Measurements from ENCODE around the gene CFAP53.
"Not testable (repeated sequence)": the region's sequence is repeated elsewhere in the genome, so short reads cannot be mapped to it uniquely, and the experiment has no call there.

CFAP53 gene

DNA sequence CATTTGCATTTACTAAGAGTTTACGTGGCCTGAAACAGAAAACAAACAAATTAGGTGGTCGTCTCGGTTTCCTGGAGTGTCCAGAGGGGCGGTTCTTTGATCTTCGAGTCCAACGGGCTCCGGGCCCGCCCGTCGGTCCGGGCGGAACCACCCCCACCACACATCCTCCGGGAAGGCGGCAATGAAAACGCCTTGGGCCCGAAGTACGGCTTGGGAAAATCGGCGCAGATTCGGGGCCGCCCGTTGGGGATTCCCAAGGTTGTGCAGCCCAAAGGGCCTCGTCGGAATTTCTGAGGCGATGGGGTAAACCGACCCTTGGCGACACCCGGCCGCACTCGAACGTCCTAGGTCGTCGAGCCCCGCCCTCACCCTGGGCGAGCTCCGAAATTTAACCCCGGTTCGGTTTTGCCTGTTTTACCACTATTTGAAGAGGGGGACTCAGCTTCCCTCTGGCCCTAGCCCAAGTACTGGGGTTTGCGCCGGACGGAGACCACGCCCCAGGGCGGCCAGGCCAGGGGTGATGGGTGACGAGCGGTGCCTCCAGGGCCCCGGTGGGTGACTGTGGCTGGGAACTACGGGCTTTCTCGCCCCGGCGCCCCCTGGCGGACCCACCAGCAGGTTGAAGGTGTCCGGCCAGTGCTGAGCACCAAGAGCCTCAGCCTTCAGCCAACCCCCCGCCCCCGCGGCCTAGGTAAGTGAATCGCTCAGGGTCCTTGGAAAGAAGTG is 1.9 kb upstream of the CFAP53 start:
- DNase-seq: no peak

DNA sequence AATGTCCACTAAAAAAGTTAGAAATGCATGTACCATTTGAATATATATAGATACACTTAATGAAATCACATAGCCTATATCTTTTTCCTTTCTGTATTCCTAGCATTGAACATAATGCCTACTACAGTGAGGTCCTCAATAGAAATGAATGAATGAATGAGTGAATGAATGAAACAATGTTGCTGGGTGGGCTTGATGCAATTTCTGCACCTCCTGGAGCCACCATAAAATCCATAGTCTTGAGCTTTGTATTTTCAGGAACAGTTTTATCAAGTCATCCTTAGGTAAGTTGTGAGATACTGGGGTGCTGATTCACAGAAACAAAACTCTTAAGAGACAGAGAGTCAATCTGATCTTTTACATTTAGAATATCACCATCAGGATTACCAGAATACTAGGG is 3.3 kb downstream of the CFAP53 start:
- no peak for DNase-seq

DNA sequence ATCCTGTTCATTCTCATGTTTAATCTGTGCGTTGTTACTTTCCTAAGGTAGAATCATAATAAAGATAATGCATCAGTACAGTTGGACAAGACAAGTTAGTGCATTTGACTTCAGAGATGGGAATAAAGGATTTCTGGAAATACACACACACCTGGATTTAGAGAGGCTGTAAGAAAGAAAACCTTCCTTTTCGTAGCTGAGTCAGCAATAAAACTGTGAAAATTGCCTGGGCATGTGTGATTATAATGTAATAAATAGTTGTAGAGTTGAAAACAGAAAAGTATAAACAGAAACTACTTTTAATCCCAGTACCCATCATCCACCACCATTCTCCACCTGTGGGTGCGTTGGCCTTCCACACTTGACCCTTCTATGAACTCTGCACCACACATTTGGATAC is 15.4 kb downstream of the CFAP53 start:
- DNase-seq: no peak

DNA sequence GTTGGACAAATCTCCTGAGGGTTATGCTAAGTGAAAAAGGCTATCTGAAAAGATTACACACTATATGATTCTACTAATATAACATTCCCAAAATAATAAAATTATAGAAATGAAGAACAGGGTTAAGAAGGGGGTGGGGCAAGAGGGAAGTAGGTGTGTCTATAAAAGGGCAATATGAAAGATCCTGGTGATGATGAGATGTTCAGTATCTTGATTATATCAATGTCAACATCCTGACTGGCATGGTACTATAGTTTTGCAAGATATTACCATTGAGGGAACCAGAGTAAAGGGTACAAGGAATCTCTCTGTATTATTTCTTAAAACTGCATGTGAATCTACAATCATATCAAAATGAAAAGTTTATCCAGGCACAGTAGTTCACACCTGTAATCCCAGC is 16.7 kb downstream of the CFAP53 start:
- DNase-seq: no peak

DNA sequence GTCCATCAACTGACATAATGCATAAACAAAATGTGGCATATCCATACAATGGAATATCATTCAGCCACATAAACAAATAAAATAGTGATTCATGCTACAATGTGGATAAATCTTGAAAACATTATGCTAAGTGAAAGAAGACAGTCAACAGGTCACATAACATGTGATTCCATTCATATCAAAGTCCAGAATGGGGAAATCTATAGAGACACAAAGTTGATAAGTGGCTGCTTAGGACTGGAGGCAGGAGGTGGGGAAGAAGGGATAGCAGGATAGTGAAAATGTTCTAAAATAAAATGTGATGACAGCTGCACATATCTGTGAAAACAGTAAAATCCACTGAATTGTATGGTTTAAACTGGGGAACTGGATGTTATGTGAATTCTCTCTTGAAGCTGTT is 18.7 kb downstream of the CFAP53 start:
- DNase-seq: no peak

DNA sequence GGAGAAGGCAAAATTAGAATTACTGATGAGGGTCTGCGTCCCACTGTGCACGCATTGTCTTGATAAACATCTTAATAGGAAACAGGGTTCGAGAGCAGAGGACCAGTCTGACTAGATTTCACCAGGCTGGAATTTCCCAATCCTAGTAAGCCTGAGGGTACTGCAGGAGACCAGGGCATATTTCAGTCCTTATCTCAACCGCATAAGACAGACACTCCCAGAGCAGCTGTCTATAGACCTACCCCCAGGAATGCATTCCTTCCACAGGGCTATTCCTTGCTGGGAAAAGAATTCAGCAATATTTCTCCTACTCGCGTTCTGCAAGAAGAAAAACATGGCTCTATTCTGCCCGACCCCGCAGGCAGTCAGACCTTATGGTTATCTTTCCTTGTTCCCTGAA is 24.5 kb downstream of the CFAP53 start:
- DNase-seq: not testable (repeated sequence)

DNA sequence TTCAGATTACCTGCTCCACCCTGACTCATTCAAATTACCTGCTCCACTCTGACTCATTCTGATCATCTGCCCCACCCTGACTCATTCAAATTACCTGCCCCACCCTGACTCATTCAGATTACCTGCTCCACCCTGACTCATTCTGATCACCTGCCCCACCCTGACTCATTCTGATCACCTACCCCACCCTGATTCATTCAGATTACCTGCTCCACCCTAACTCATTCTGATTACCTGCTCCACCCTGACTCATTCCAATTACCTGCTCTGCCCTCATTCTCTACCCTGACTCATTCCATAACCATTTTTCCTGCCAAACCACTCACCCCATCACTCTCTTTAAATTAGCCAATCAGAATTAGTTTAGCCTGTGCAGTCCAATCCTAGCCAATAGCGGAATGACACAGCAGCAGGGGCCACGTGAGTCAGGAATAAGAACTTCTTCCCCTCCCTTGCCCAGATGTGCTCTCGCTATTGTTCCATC is 26.2 kb downstream of the CFAP53 start:
- DNase-seq: no peak

DNA sequence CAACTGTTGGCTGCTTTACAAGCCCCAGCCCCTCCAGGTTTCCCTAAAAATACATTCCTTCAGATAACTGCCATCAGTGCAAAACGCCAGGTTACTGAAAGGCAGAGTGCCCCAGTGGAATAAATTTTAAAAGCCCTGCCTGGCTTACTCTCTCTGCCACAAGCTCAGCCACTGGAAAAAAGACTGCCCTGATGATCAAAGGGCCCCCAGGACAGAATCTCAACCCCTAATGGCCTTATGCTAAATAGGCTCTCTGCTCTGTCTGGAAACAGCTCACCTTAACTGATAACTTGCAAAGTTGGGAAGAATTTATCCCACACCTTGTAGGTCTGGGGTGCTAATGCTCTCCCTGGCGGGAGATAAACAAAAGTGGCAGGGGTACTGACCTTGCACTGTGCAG is 33.9 kb downstream of the CFAP53 start:
- DNase-seq: no peak

DNA sequence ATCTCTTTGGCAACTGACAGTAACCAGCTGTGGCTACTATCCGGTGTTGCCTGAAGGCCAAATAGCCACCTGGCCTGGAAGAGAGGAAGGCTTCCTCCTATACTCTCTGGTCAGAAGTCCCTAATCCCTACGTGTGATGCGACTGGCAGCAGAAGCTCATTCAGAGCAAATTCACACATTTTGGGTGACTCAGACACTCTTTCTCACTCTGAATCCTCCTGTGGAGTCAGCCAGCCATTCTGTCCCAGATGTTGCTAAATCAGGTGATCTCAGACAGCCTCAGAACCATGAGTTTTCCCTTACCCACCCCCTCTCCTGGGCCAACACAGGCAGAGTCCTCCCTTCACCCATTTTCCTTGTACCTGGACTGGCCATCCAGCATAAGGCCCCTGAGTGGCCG is 34.7 kb downstream of the CFAP53 start:
- DNase-seq: no peak

DNA sequence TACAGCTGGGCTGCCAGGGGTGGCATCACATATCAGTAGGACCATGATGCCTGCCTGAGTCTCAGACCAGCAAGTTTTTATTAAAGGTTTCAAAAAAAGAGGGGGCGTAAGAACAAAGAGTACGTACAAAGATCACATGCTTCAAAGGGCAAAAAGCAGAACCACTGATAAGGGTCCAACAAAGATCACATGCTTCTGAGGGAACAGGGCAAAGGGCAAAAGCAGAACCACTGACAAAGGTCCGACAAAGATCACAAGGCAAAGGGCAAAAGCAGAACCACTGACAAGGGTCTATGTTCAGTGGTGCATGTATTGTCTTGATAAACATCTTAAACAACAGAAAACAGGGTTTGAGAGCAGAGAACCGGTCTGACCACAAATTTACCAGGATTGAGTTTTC is 46.0 kb downstream of the CFAP53 start:
- DNase-seq: not testable (repeated sequence)

DNA sequence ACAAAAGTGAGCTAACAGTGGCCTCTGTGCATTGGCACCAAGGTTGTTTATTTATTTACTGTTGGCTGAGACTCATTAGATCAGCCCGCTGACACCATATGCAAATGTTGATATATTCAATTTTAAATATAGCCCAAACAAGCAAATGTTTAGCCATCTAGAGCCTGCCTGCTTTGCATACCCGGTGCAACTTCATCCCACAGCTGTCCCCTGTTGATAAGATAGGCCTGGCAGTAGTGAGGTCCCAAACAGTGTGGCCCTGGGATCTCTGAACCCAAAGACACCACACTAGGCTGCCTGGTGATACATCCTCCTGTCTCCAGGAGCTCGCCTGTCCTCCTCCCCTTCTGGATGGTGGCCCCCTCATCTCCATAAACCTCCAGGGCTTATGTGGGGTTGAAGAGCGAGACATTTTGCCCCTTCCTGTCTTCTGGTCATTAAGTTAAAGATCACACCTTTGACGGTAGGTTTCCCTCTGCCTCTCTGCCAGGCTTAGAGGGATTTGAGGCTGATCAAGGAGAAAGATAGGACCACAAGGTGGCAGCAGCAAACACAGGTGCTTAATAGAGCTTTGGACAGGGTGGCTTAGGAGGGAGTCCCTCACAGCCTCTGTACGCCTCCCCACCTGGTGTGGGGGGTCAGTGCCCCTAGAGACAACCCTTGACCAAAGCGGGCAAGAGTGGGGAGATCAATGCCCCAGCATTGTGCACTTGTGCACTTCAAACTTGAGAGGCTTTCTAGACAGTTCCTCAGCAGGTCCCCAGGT is 47.7 kb downstream of the CFAP53 start:
- DNase-seq: no peak

DNA sequence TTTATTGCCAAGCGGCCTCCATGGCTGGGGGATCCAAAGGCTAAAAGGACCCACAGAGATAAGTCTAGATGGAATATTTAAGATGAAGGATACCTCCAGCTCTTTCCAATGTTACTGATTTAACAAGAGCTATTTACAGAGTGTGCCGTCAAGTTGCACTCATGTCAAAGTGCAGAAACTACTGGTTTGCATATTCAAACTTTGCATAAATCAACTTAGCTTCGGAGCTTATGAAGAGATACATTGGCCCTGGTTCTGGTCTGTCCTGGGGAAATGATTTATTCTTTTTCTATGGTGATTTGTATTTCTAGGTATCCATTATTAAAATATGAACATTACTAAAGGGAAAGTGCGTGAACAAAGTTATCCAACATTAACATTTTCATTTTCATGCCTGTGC is 57.0 kb downstream of the CFAP53 start:
- DNase-seq: no peak

DNA sequence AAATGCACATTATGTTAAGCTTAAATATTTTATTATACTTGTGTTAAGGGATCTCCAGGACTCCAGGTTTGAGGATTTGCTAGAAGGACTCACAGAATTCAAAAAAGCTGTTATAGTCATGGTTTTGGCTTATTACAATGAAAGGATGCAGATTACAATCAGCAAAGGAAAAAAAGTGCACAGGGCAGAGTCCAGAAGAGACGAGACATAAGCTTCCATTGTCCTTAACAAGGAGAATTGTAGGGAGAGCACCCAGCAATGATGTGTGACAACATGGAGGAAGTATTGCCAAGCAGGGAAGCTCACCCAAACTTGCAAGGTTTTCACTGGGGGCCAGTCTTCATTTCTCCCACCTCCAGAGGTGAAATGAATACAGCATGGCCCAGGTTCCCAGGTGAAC is 58.6 kb downstream of the CFAP53 start:
- no peak for DNase-seq

DNA sequence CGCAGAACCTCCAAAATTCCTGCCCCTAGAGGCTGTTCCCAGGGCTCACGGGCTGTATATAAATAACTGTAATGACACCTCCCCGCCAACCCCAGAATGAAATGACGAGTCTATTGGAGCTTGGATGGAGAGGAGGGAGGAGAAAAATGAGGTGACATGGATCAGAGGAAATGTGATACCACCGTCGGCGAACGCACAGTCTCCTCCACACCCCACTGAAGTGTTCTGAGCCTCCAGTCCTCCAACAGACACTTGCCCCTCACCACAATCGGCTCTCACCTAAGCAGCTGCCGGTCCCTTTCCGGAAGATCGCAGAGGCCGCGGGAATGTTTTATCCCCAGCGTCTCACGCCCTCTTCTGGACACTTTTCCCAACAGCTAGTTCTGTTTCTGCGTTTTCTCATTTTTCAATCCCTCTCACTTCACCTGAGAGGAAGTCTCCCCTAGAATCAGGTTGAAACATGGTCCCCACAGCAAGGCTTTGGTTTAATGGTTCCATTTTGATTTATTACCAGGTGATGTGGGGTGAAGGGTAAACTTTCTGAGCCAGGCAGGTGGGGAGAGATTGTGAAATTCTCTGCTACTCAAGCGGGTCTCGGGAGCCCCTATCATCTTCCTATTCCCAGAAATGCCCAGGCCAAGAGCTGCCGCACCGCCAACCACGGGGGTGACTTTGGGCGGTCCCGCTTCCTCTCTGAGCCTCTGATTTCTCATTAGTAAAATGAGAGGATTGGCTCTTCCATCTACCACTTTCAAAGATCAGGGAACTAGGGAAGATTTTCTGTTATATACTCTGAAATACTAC is 62.3 kb downstream of the CFAP53 start:
- no peak for DNase-seq

DNA sequence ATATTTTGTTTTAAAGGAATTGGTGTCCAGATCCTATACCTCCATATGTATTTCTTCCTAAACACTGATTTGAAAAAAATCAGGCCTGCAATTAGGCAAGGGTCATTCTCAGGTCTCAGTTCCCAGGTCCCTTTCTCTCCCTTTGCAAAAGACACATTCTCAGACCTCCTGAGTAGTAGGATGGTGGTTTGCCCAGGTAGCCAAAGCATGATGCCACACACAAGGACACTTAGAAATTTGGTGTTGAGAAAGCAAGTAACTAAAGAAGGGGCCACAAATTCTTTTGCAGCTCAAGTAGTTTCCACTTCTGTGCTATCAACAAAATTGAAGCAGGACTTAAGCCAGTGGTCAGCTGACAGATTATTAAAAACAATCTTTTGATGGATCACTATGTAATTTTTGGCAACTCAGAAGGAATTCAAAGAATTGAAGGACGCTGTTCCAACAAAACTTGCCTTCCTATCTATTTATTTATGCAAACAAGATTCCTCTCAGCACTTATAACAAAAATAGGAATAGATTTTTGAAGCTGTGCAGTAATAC is 64.7 kb downstream of the CFAP53 start:
- DNase-seq: no peak

DNA sequence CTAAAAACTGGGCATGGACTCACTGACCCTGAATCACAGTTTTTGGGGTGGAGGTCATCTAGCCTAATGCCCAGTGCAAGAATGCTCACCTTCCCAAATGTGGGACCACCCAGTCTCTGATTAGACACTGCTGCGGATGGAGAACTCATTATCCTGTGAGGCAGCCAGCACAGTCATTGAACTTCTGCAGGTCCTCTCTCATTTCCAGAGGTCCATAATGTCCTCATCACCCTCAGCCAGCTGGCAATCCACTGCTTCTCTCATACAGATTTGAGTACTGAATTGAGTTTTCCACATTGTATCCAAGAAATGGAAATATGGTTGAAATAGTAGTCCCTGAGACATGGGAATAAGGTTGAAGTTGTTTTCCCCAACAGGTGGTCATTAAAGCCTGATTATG is 66.4 kb downstream of the CFAP53 start:
- no peak for DNase-seq

DNA sequence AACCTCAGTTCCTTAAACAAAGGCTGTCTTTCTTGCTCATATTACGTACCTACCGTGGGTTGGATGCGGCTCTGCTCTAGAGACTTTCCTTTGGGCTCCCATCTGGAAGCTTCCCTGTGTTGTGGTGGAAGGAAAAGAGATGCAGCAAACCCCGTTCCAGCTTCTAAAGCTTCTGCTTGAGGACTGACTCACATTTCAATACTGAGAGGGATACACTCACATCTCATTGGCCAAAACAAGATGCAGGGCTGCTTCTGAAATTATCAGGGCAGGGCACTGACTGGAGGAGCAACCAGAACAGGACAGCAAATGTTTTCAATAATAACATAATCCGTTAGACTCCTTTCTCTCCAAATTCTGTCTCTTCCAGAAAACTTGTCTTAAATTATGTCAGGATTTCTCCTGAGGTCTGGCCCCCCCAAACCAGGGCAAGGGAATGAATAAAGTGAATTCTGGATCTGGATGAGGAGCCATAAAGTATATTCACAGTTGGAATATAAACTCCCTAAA is 66.9 kb downstream of the CFAP53 start:
- DNase-seq: no peak

DNA sequence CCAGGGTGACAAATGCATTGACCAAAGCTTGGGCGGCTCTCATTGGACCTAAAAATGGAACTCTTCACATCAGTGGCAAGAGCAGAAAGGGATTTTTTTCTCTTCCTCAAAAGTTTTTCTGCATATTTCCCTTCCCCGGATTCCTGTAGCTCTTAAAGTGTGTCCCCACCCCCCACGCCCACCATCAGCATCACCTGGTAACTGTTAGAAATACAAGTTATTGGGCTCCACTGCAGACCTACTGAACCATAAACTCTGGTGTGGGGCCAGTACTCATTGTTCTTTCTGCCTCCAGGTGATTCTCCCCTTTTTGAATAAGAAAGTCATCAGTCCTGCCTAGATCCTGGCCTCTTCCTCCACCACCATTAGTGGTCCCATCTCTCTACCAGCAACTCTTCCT is 70.0 kb downstream of the CFAP53 start:
- DNase-seq: no peak

DNA sequence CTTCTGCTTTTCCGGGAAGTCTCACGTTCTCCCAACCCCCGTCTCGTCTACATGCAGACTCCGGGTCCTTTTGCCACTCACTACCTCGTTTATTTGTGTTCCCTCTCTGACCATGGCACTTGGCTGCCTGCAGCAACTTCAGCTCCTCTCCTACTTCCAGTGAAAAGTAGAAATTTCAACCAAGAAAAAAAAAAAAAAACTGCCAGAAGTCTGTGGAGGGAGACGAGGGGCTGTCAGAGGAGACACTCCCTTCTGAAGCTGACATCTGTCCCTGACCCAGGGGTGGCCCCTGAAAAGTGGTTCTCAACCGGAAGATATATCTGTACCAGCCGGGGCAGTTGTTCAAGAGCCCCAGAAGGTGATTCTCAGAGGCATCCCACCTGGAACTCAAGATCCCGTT is 70.6 kb downstream of the CFAP53 start:
- no peak for DNase-seq

DNA sequence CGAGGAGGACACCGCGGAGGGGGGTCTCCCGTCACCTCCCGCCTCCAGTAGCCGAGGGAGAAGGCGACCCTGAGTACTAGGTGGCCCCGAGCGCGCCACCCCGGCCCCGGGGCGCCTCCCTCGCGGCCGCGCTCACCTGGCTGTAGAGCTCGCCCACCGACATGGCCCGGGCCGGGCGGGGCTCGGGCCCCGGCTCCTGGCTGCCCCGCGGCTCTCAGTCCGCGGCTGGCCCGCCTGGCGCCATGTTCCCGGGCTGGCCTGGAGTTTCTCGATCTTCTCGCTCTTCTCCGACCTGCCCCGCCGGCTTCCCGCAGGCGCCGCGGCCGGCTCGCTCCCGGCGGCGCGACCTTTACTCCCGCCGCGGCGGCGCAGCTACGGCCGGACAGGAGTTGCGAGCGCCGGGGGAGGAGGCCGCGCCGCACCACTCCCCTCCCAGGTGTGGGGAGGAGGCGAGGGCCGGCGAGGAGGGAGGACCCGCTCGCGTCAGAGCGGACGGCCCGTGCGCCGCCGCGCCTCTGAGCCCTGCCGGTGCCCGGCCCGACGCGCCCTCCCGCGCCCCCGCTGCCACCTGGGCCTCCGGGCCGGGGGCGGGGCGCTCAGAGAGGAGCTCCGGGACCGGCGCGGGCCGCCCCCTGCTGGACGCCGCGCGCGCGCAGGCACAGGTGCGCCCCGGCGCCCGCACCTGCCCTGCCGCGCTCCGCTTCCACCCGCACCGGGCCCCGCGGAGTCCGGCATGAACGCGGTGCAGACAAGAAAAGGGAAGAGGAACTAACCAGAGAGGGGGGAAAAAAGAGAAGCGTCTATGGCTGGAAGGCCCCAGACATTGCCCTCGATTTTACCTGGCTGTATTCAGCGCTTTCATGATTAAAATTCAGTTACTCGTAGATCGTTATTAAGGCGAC is 71.4 kb downstream of the CFAP53 start, which contains the start of gene MYO5B:
Gene MYO5B, minus strand, starts transcription at position 517 of the 902 bp plus-strand sequence. Its CDS starts 354 bp downstream, at position 163.
- no peak for DNase-seq

DNA sequence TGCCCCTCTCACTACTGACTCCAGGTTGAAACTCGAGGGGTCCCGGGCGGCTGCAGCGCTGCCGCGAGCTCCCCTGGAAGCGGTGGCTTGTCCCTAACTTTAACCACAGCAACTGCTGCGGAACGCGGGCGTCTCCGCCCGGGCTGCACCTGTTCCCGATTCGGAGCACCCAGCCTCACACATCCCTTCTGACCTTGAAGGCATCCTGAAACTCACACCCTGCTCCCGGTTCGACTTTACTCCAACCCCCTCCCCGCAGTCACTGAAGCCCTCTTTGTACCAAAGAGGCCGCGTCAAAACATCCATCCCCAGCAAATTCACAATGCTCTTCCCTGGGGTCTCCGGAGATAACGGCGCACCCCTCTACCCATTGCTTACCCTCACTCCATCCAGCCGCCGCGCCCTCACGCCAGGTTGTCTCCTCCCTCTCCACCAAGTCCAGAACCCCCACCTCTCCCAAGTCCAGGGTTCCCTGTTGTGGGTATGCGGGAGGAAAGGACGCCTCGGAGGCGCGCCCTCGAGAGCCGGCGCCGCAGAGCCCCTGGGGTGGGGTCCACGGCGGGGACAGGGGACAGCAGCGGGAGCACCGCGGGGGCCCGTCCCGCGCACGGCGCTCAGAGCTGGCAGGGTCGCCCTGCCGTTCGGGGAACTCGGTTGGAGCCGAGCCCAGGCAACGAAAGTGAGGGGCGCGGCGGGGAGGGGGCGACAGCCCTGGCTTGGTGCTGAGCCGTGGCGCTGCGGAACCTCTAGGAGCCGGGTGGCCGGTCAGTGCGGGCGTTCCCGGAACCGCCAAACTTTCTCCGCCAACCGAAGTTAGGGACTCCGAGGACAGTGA is 72.3 kb downstream of the CFAP53 start:
- DNase-seq: no peak

All from NCI-H1436 treated with DMSO at 0.1 percent for 48 hours (cell line).